ENCODE results near the gene ARGLU1.

GRCh38 chr13:106596275-106596937 lies 28.5 kb upstream of the ARGLU1 start:
- TF ChIP-seq POLR2A (IDR thresholded peaks at IDR 0.05) (no peak), CTCF (IDR thresholded peaks at IDR 0.05 in 8 of 11, conservative IDR thresholded peaks at IDR 0.05 in 3 of 11) (no peak), POLR2AphosphoS5 (IDR thresholded peaks at IDR 0.05) (no peak)
